H1 (cell line): ENCODE results near the gene NKAIN4. TPM values are rescaled to one million over a fixed set of nuclear protein-coding genes. Genes with fewer than 3 reads are reported as not detected.

Experiments
- polyA plus RNA-seq, 7 experiments: library from polyadenylated mRNA; depleted of rRNA in 3 of 7; stranded (reverse) in 5 of 7; unstranded in 2 of 7; fragments of >200 nt in 5 of 7; fragments of 200-250 nt in 2 of 7; gene quantifications; 1 replicate in 5 of 7; 2 replicates in 1 of 7; 4 replicates in 1 of 7; pipeline versions ENCODE4 v1.2.1 to v1.2.3, GENCODE V29; 2011 to 2013; ENCODE audit warnings: missing spikeins in 2 of 7, mixed read lengths in 2 of 7
- total RNA-seq: library from RNA; stranded (reverse); fragmentation: NEBNext Ultra II Directional; extraction: Animal tissue kit (Norgen Biotek cat#: 25700); gene quantifications from 2 replicates; pipeline ENCODE4 v1.2.1, GENCODE V29; 2021
- TF ChIP-seq, protein P1 (sequence below): IDR thresholded peaks from 2 replicates; pipeline ENCODE4 v1.6.1; 2012; ENCODE audit warnings: inconsistent platforms

NKAIN4 gene
- total and polyA plus RNA-seq, 2 of the 8 experiments (the other 6 are each of a cell fraction or from before 2014, with no cell fraction given) = 6.9 to 17.0 TPM

DNA sequence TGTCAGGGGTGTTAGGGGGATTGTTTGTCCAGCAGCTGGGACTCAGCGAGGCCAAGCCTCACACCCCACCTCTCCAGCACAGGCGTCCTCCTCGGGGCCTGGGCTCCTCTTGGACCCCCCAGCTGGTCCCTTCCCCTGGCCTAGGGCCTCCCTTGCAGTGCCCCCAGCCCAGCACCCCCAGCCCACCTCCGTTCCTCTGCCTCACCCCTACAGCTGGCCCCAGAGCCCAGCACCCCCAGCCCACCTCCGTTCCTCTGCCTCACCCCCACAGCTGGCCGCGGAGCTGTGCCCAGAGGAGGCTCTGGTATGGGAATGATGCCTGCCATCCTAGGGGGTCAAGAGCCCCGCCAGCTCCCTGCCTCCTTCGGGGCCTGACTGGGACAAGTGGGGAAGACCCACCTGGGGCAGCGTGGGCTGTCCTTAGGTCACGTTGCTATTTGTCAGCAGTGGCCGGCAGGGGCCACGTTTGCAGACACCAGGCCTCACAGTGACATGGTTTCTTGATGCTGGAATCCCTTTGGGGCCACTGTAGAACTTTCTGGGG, 30.8 kb upstream of the NKAIN4 start (continued):
- TF ChIP-seq, protein P1, sequence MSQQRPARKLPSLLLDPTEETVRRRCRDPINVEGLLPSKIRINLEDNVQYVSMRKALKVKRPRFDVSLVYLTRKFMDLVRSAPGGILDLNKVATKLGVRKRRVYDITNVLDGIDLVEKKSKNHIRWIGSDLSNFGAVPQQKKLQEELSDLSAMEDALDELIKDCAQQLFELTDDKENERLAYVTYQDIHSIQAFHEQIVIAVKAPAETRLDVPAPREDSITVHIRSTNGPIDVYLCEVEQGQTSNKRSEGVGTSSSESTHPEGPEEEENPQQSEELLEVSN = no peak
- TF ChIP-seq, all 59 proteins: peak for 0
